ENCODE results near the gene ADAMTS14. TPM values are rescaled to one million over a fixed set of nuclear protein-coding genes. Genes with fewer than 3 reads are reported as not detected.

ADAMTS14 gene
- total RNA-seq, 1 experiment from 2014 or later: 1.9 TPM

- CTCF ChIA-PET: no interaction called here
- Histone ChIP-seq H3K4me1 (replicated peaks; ENCODE audit: insufficient read depth) (no peaks in the 10 kb centered on the region), H3K36me3 (ENCODE audit: low read depth) (no peaks in the 10 kb centered on the region), H3F3A (ENCODE audit: insufficient read depth, low read depth) (no peaks in the 10 kb centered on the region), H3K4me2 (no peak overlapping the region), H2AFZ (no peak overlapping the region), H3K9me3 (ENCODE audit: insufficient read depth, low read depth) (no peaks in the 10 kb centered on the region), H3K9me2 (ENCODE audit: insufficient read depth) (no peaks in the 10 kb centered on the region), H4K20me1 (ENCODE audit: insufficient read depth) (no peaks in the 10 kb centered on the region), H3K27ac (no peak overlapping the region), H3K79me2 (ENCODE audit: low read depth) (no peaks in the 10 kb centered on the region), H3K27me3 (ENCODE audit: insufficient read depth, low read depth) (no peaks in the 10 kb centered on the region), H3K4me3 (no peak overlapping the region)
- DNase-seq: no peak
- TF ChIP-seq EZH2 (IDR thresholded peaks at IDR 0.05; ENCODE audit: low read depth) (no peak), CTCF (conservative IDR thresholded peaks at IDR 0.05) (no peak)
- POLR2A ChIA-PET (ENCODE audit: unreplicated experiment): no interaction called here
- intact Hi-C loops (cut with micrococcal nuclease; ENCODE audit: unreplicated experiment): no loop called here
- no TSS peak for BruUV-seq (replicated peaks)
Measured at GRCh38 chr10:70749756-70750155, 77.5 kb downstream of the ADAMTS14 start.

- Histone ChIP-seq H3K36me3 (ENCODE audit: low read depth) (no peaks in the 10 kb centered on the region), H3K27me3 (ENCODE audit: insufficient read depth, low read depth) (no peaks in the 10 kb centered on the region), H3K4me3 (no peak overlapping the region), H3F3A (ENCODE audit: insufficient read depth, low read depth) (no peaks in the 10 kb centered on the region), H3K9me3 (ENCODE audit: insufficient read depth, low read depth) (no peaks in the 10 kb centered on the region), H4K20me1 (ENCODE audit: insufficient read depth) (no peaks in the 10 kb centered on the region), H3K27ac (no peak overlapping the region), H3K4me2 (no peak overlapping the region), H3K4me1 (replicated peaks; ENCODE audit: insufficient read depth) (no peaks in the 10 kb centered on the region), H3K79me2 (ENCODE audit: low read depth) (no peaks in the 10 kb centered on the region), H2AFZ (no peak overlapping the region), H3K9me2 (ENCODE audit: insufficient read depth) (no peaks in the 10 kb centered on the region)
- intact Hi-C loops (cut with micrococcal nuclease; ENCODE audit: unreplicated experiment): no loop called here
- POLR2A ChIA-PET (ENCODE audit: unreplicated experiment): no interaction called here
- CTCF ChIA-PET: no interaction called here
- TF ChIP-seq EZH2 (IDR thresholded peaks at IDR 0.05; ENCODE audit: low read depth) (no peak), CTCF (conservative IDR thresholded peaks at IDR 0.05) (no peak)
- no peak for DNase-seq
- BruUV-seq (replicated peaks): no TSS peak
Measured at GRCh38 chr10:70750156-70750703, 77.9 kb downstream of the ADAMTS14 start.

- no peaks in the 10 kb centered on the region for H3K9me2 ChIP-seq (ENCODE audit: insufficient read depth)
- no peak overlapping the region for H2AFZ ChIP-seq
- ChIA-PET POLR2A (ENCODE audit: unreplicated experiment) (no interaction called here), CTCF (no interaction called here)
- H3K27ac ChIP-seq: no peak overlapping the region
- H3K4me3 ChIP-seq: no peak overlapping the region
- H3K27me3 ChIP-seq (ENCODE audit: insufficient read depth, low read depth): no peaks in the 10 kb centered on the region
- H3K79me2 ChIP-seq (ENCODE audit: low read depth): no peaks in the 10 kb centered on the region
- no peak overlapping the region for H3K4me2 ChIP-seq
- H3K36me3 ChIP-seq (ENCODE audit: low read depth): no peaks in the 10 kb centered on the region
- H4K20me1 ChIP-seq (ENCODE audit: insufficient read depth): no peaks in the 10 kb centered on the region
- no peaks in the 10 kb centered on the region for H3F3A ChIP-seq (ENCODE audit: insufficient read depth, low read depth)
- H3K9me3 ChIP-seq (ENCODE audit: insufficient read depth, low read depth): no peaks in the 10 kb centered on the region
- H3K4me1 ChIP-seq (replicated peaks; ENCODE audit: insufficient read depth): no peaks in the 10 kb centered on the region
- no TSS peak for BruUV-seq (replicated peaks)
- intact Hi-C loops (cut with micrococcal nuclease; ENCODE audit: unreplicated experiment): no loop called here
- DNase-seq: no peak
- TF ChIP-seq CTCF (conservative IDR thresholded peaks at IDR 0.05): no peak
- no peak for TF ChIP-seq EZH2 (IDR thresholded peaks at IDR 0.05; ENCODE audit: low read depth)
Measured at GRCh38 chr10:70751356-70751755, 79.0 kb downstream of the ADAMTS14 start.
